ENCODE measurements around the gene ITGAV.
A peak's percentile ranks its signal among the peaks of the same experiment; 100 is the strongest.
"Not testable (repeated sequence)": the region's sequence is repeated elsewhere in the genome, so short reads cannot be mapped to it uniquely, and the experiment has no call there.

Gene ITGAV

DNA sequence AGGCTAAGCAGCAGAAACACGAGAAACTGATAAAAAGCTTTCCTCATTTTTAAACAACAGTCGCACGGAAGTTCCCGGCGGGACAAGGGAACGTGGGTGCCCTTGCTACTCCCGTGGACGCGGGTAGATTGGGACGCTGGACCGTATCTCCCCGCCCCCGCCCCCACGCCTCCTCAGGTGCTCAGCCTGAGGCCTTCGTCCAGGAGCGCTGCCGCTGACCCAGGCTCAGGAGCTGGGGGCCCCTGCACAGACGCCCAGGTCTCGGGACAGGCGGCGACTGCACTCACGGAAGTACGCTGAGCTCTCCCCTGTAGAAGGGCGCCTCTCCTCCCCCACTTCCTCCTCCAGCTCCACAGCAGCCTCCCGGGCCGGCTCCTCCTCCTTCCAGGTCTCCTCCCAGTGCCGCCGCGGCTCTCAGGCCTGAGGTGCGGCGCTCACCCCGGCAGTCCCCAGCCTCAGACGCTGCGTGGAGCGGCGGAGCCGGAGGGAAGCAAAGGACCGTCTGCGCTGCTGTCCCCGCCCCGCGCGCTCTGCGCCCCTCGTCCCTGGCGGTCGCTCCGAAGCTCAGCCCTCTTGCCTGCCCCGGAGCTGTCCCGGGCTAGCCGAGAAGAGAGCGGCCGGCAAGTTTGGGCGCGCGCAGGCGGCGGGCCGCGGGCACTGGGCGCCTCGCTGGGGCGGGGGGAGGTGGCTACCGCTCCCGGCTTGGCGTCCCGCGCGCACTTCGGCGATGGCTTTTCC lies at the start of gene ITGAV:
ITGAV (plus strand) TSS at position 445 of the 738 bp plus-strand sequence; CDS start at position 728, 283 bp downstream.
- peak; percentile 90 for DNase-seq

DNA sequence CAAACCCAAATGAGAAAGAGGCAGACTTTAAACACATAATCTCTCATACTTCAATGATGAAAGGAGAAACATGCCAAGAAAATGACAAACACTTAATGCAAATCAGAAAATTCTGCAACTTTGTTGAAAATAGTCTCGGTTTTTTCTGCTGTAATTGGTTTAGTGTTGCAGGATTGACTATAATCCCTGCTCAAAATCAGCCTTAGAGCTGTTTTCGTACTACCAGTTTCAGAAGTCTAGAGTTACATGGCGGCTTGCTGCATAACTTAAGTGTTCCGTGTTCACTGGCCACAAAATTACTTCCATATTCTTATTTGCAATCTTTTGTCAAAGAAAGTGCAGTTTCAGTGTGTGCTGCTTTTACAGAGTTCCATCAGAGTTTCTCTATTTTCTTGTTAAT lies 48.9 kb upstream of the ITGAV start:
- DNase-seq: no peak

DNA sequence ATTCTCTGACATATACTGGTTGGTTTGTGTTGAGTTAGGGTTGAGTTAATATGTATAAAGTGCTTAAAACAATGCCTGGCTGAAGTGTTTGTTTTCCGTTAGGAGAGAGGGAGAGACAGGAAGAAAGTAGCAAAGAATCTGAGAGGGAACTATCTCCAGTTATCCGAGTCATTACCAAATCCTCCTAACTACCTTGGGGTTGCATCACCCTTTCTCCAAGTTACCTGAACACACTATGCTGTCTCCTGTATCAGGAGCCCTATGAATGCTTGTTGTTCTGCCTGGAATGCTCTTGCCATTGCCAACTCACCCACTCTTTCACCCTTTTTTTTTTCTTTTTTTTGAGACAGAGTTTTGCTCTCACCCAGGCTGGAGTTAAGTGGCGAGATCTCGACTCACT lies 47.9 kb upstream of the ITGAV start:
- DNase-seq: no peak

DNA sequence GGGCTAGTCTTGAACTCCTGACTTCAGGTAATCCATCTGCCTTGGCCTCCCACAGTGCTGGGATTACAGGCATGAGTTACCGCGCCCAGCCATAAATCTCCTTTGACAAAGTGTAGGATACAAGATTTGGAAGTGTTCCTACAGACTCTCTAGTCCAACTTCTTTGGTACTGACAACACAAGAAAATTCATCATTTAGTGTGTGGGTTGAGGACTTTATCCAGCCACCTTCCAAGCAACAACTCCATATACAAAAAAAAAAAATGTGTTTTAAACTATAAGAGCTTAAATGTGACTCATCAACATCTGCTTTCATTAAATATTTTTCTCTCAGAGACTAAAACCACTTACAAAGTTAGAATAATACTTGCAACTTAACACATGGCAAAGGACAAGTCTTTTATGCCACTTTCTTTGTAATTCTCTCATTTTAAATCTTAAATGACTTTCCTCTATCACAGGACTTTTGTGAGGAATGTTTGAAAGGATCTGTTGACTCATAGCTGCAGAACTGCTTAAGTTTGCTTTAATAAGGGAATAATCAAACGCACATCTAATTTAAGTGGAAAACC lies 46.2 kb upstream of the ITGAV start:
- peak; percentile 21 for DNase-seq

DNA sequence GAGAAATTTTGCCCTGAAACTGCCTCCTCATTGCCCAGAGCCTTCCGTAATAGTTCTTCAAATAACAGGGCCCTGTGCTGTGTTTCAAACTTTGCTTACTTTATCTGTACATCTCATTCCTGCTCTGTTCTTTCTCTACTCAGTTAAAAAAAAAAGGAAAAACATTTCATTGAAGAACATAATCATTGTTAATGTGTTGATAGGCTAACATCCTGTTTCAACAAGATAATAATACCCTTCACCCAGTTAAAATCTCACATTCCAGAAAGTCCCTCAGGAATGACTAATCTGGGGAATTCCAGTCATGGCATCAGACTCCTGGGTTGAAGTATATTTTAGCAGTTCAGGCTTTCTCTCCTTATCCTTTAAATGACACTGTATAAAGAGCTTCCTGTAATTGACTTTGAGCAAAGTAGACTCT lies 45.6 kb upstream of the ITGAV start:
- peak; percentile 61 for DNase-seq

DNA sequence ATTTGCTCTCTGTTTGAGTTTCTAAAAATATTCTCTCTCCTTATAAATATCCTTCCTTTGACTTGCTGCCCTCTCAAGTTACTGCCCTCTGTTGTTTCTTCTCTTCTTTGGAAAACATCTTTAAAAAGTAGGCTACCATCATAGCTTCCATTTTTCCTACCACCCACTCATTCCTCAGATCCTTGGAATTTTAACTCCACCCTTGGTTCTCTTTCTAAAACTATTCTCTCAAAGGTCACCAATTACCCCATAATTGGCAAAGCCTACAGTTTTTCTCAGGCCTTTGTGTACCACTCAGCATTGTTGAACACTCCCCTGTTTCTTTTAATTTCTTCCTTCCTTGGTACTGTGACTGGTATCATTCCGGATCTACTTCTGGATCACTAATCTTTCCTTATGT lies 43.0 kb upstream of the ITGAV start:
- DNase-seq: no peak

DNA sequence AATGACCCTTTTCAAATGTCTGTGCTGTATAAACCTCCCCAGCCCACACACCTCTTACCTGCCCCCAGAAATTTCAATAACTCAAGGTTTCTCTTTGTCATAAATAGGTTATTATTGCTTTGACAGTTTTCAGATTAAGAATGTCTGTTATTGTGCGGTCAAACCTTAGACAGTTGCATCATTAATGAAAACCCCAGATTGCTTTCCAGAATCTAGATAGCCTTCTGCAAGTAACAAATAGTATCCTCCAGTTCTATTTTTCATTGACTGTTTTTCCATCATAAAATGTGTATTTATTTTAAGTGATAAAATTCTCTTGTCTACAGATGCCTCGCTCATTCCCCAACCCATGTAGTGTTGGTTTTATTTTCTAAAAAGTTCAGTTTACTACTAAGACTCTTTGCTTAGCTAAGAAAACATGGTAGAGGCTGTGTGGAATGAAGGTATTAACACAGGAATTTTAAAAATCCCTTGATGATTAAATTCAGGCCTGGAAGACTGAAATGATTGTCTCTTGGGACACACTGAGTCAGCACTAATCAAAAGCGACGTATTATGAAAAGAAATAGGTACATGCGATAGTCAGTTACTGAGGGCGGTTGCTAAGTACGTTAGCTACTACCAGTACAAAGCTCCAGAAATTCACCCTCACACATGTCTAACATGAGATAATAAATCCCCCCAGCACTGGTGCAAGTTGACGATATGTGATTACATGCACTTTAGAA lies 38.4 kb upstream of the ITGAV start:
- DNase-seq: no peak

DNA sequence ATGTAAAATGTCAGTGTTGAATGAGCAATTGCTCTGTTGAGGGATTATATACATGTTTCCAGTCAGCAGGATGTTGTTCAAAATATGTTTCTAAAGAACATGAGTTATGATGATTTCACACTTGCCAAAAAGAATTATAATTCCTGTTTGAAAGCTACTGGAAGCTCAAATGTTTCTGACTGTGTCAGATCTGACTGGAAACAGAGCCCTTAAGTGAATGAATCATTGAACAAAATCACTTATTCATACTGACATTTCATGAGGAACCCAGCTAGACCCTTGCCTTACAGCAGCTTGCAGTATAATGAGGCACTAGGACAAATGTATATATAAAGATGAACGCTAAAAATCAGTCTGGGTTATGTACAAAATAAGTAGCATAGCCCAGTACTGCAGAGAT lies 35.4 kb upstream of the ITGAV start:
- DNase-seq: no peak

DNA sequence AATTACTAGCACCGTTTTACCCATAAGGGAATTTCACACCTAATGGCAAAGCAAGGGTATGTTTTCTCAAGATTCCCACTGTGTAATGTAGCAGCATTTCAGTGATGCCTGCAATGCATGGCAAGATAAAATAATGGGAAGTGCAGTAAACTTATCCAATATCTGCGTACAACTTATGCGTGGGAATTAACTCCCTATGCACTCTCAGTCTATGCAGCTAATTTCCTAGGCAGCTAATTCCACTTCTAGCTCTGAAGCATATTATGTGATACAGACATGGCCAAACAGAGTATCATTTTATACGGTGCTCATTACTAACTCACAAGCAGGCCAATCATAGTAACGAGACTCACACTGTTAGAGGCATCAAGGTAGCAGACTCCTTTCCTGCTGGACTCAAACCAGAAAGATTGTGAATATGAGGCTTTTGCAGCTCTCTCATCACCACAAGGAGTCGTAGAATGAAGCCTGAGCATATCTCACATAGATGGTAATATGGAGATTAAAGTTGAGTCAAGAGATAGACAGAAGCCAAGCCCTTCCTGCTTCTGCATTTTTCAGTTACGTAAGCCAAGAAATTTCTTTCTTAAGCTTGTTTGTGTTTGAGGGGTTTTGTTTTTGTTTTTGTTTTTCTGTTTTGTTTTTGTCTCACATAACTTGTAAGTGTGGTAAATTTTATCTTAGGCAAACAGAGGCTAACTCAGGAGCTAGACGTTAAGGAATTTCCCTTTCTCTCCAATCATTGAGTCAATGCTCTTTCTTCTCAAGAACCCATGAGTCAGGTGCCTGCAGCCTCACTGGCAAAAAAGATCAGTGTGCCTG lies 34.8 kb upstream of the ITGAV start:
- no peak for DNase-seq

DNA sequence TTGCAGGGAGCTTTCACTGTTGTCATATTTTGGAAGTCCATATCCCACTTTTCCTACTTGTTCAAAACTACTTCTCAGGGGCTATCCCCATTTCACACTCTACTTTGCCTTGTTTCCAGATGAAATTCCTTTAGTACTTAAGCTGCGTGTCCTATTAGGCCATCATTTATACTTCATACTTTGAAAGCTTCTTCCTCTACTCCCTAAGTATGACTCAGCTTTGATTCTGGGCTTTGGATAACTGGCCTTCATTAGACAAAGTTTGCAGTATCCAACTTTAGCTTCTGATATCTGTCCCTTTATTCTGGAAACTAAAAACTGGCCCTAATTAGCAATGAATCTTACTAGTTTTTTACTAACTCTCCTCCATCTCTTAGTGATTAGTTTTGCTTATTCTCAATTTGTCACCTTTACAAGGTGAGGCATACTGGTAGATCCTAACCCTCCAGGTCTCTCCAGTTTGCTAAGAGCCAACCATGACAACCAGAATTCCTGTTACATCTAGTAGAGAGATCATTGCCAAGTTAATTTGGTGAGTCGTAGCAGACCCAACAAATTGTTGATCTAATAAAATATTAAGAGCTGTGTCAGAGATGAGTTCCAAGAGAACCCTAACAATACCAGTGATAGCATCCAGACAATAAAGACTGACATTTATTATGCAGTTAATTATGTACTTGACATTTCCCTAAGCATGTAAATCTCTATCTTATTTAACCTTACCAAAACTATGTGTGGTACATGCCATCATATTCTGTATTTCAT lies 31.2 kb upstream of the ITGAV start:
- DNase-seq: no peak

DNA sequence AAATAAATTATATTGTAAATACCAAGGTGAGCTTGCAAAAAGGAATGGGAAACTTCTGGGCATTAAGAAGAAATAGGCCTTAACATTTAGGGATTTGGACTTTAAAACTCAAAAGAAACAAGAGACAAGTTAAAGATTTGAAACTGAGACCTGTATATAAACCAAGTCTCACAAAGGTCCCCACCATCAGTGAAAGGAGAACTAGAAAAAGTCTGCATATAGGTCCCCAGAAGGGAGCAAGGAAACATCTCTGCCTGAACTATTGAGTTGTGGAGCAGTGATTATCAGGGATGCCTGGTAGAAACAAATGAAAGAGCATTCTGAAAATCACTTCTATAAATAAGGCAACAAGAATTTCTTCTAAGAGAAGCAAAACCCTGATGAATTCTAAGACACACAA lies 30.5 kb upstream of the ITGAV start:
- DNase-seq: no peak

DNA sequence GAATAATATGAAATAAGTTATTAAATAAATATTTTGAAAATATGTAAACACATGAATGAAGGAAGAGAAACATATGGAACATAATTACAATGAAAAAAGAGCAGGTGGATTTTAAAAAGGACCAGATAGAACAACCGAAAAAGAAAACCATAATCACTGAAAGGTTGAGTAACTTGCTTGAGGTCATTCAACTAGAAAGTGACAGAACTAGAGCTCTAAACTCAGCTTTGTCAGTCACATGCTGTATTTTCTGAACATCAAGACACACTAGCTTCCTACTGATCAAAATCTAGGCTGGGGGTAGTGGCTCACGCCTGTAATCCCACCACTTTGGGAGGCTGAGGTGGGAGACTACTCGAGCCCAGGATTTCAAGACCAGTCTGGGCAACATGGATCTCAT lies 30.0 kb upstream of the ITGAV start:
- no peak for DNase-seq

DNA sequence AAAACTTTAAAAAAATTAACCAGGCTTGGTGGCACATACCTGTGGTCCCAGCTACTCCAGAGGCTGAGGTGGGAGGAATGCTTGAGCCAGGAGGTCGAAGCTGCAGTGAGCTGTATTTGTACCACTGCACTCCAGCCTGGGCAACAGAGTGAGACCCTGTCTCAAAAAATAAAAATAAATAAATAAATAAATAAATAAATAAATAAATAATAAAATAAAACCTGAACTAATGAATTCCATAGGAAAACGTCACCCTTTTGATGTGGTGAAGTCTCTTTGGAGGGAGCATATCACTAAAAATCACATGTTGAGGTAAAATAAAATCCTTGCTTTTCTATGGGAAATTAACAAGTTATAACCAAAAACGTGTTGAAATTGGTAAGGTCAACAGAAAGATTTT lies 29.6 kb upstream of the ITGAV start:
- DNase-seq: no peak

DNA sequence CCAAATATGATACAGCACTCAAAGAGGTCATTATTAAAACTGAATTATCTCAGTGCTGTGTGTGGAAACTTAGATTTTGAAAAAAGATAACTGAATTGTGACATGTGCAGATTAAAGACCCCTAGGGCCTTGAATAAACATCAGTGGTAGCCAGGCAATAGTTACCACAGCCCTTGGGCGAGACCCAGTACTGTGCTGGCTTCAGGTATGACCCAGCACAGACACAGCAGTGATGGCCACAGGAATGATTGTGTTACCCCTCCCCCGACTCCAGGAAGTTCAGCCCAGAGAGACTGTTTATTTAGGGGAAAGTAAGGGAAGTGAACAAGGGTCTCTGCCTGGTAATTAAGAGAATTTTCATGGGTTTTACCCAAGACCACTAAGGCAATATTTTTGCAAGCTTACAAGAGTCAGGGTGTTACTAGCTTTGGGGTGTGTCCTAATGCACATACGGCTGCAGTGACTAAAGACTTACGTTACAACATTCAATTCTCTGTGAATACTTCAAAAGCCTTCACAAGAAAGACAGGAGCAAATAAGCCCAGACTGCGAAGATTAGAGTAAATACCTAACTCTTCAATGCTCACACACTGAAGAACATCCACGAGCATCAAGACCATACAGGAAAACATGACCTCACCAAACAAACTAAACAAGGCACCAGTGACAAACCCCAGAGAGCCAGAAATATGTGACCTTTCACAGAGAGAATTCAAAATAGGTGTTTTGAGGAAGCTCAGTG lies 28.2 kb upstream of the ITGAV start:
- no peak for DNase-seq

DNA sequence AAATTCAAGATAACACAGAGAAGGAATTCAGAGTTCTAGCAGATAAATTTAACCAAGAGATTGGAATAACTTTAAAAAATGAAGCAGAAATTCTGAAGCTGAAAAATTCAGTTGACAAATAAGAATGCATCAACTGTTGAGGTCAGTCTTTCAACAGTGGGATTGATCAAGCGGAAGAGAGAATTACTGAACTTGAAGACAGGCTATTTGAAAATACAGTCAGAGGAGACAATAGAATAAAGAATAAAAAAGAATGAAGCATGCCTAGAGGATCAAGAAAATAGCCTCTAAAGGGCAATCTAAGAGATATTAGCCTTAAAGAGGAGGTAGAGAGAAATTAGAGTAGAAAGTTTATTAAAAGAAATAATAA lies 27.7 kb upstream of the ITGAV start:
- DNase-seq: no peak

DNA sequence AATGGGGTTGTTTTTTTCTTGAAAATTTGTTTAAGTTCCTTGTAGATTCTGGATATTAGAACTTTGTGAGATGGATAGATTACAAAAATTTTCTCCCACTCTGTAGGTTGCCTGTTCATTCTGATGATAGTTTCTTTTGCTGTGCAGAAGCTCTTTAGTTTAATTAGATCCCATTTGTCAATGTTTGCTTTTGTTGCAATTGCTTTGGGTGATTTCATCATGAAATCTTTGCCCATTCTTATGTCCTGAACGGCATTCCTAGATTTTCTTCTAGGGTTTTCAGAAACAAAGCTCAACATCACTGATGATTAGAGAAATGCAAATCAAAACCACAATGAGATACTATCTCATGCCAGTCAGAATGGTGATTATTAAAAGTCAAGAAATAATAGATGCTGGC lies 21.3 kb upstream of the ITGAV start:
- DNase-seq: peak; percentile 2

DNA sequence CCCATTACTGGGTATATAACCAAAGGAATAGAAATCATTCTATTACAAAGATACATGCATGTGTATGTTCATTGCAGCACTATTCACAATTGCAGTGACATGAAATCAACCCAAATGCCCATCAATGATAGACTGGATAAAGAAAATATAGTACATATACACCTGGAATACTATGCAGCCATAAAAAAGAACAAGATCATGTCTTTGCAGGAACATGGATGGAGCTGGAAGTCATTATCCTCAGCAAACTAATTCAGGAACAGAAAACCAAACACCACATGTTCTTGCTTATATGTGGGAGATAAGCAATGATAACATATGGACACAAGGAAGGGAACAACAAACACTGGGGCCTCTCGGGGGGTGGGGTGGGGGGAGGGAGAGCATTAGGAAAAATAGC lies 20.7 kb upstream of the ITGAV start:
- not testable (repeated sequence) for DNase-seq

DNA sequence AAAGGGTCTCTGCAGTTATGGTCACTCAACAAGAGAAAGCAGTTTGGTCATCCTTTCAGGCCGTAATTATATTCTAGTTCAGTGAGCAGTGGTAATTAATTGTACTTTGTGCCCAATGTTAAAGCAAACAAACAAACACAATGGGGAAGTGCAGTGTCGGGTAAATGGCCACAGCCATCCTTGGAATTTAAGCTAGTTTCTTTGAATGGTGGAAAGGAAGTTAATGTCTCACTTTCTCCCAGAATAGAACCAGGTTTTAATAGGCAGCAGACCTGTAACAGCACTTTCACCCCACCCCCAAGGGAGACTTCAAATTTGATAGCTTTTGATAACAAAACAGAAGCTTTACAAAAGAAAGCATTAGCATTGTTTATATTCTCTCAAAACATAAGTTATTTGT lies 20.0 kb upstream of the ITGAV start:
- peak; percentile 73 for DNase-seq

DNA sequence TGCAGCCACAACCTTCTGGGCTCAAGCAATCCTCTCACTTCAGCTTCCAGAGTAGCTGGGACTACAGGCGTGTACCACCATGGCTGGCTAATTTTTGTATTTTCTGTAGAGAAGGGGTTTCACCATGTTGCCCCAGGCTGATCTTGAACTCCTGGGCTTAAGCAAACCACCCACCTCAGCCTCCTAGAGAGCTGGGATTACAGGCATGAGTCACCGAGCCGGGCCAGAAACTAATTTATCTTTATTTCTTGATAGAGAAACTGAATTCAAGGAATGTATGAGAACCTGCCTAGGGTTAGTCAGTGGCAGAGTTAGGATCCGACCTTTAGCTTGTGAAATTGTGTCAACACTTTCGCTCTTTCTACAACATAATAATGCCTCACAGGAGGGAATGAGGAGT lies 19.3 kb upstream of the ITGAV start:
- peak; percentile 50 for DNase-seq

DNA sequence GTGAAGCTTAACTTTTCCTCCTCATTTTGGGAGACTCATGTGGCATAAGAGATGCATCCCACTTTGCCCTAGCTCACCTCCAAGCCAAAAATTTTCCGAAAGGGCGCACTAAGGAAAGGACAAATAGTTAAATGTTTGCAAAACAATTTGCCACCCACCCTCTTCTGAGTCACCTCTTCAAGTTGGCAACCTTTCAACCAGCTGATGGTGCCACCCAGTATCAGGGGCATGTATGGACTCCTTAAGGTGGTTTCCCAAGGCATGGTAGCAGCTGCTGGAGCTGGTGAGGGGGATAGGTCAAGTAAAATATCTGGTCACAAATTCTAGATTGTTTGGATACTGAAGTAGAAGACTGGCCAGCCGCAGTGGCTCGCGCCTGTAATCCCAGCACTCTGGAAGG lies 17.2 kb upstream of the ITGAV start:
- peak; percentile 45 for DNase-seq

DNA sequence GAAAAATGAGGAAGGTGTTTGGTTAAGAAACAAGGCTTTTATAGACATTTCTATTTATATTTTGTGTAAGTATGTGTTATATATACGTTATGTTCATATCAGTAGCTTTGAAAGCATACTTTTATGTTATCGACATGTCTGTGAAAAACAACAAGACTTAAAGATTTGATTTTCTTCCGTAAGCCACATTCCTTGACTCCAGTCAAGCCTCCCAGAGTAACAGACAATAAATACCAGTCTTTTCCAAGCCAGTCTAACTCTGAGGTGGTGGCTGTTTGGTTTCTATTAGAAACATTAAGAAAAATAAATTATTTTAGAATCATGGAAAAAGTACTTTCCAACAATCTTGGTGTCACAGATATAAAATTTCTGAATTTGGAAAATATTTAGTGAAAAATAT lies 16.3 kb upstream of the ITGAV start:
- DNase-seq: no peak

DNA sequence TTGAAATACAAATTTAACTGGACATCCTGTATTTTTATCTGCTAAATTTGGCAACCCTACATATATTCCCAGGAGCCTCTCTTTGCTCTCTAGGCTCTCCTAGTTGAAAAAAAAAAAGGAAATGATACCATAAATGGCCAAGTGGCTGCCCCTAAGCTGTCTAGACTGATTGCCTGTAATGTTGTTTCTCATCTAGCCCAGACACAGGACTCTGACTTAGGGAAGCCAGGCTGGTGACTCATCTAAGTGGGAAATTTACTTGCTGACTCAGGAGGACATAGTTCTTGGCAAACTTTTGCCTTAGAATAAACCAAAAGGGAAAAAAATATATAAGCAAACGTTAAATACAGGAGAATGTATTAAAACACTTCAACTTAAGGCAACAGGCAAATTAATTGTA lies 14.6 kb upstream of the ITGAV start:
- peak; percentile 64 for DNase-seq
